Measurements from ENCODE around the gene H19.
A peak's percentile ranks its signal among the peaks of the same experiment; 100 is the strongest.

H19 gene

DNA sequence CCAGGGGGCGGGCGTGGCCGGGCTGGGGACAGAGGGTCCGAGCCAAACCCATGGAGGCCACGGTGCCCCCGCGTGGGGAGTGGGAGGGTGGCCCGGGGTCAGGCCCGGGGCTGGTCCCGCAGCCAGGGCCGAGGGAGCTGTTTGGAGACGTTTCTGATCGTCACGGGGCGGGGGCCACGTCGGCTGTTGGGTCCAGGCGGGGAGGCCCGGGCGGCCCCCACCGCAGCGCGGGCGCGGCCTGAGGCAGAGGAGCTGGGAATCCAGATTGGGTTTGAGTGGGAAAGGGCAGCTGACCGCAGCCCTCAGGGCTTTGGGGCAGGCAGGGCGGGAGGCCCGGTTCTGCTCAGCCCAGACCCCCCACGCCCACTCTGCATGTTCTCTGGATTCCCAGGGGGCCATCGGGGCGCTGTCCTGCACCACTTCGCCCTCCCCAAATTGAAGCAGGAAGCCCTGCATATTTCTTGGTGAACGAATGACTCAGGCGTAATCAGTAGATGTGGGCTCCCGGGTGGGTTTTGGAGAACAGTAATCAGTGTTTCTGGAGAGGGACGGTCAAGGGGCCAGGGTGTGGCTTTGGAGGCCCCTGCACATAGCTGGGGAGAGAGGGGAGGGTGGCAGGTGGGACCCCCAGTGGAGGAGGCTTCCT is 49.9 kb downstream of the H19 start:
- DNase-seq (ENCODE audit: low read depth in 2 of 3, low spot score in 1 of 3): no peak

DNA sequence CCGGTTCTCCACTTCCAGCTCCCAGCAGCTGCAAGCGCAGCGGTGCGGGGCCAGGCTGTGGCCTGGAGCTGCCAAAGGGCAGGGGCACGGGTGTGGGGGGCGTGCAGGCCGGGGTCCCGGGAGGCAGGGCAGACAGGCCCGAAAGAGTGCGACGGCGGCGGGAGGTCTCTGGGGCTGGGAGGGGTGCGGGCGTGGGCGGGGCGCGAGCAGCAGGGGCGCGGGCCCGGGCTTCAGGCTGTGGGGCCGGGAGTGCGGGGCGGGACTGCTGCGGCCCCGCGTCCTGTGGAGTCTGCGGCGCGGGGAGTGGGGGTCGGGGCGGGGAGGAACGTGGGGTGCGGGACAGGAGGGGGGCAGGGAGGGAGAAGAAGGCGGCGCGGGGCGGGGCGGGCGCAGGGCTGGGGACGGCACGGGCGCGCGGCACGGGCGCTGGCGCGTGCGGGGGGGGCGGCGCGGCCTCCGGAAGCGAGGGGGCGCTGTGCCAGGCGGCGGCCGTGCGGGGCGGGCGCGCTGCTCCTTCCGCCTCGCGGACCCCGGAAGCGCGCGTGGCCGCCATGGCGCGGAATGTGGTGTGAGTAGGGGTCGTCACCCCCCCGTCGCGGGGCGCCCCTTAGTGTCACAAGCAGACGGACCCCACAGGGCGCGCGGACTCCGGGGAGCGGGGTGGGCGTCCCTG is 50.7 kb downstream of the H19 start, which contains the start of gene MRPL23:
Gene MRPL23, plus strand, starts transcription at position 521 of the 673 bp plus-strand sequence. Its CDS starts 31 bp downstream, at position 552.
- DNase-seq (ENCODE audit: low read depth in 2 of 3, low spot score in 1 of 3): peak in 1 of 3 donors; percentile 15
